HG02973 (cell line): ENCODE measurements around the gene DND1.
"Not testable (repeated sequence)": the region's sequence is repeated elsewhere in the genome, so short reads cannot be mapped to it uniquely, and the experiment has no call there.

Experiments
- ATAC-seq: cut with Tn5 transposase; IDR thresholded peaks from one replicate; pipeline ENCODE4 v1.9.1; 2021; ENCODE audit warnings: moderate library complexity; ENCODE audit not compliant: unreplicated experiment

Gene DND1

GRCh38 chr5:140631831-140632365, 41.5 kb downstream of the DND1 start:
- peak; percentile 34 for ATAC-seq

GRCh38 chr5:140631036-140631417, 42.3 kb downstream of the DND1 start:
- no peak for ATAC-seq

- ATAC-seq = no peak
These were observed 42.9 kb downstream of the DND1 start for GRCh38 chr5:140630292-140631035.

GRCh38 chr5:140628711-140629110, 44.7 kb downstream of the DND1 start:
- no peak for ATAC-seq

GRCh38 chr5:140627972-140628371, 45.4 kb downstream of the DND1 start:
- no peak for ATAC-seq

- ATAC-seq = not testable (repeated sequence)
These were observed 48.5 kb downstream of the DND1 start for GRCh38 chr5:140624886-140625285.

- not testable (repeated sequence) for ATAC-seq
These were observed 50.3 kb downstream of the DND1 start for GRCh38 chr5:140623061-140623460.

GRCh38 chr5:140622301-140622700, 51.1 kb downstream of the DND1 start:
- ATAC-seq = no peak
